ENCODE measurements around the gene KDM2B.
A peak's percentile ranks its signal among the peaks of the same experiment; 100 is the strongest.
"Not testable (repeated sequence)": the region's sequence is repeated elsewhere in the genome, so short reads cannot be mapped to it uniquely, and the experiment has no call there.

KDM2B gene

GRCh38 chr12:121580959-121581685, at the start of gene KDM2B:
TSS of gene KDM2B (minus strand) at chr12:121581023. CDS start at chr12:121580911, 112 bp downstream.
- peak; percentile 42 to 52 for DNase-seq

- no peak for DNase-seq
These were observed 47.7 kb upstream of the KDM2B start for GRCh38 chr12:121628536-121628935.

- DNase-seq, result no peak
These were observed 47.2 kb upstream of the KDM2B start for GRCh38 chr12:121628037-121628436.

- DNase-seq, result peak; percentile 36 to 81
These were observed 46.2 kb upstream of the KDM2B start for GRCh38 chr12:121626853-121627640.

GRCh38 chr12:121626087-121626852, 45.4 kb upstream of the KDM2B start, which contains the start of gene ORAI1:
TSS of gene ORAI1 (plus strand) at chr12:121626530.
- peak; percentile 66 to 96 for DNase-seq

GRCh38 chr12:121620333-121620891, 39.6 kb upstream of the KDM2B start:
- DNase-seq, result no peak

- DNase-seq, result no peak
These were observed 37.9 kb upstream of the KDM2B start for GRCh38 chr12:121618659-121619233.

- DNase-seq, result no peak
These were observed 34.1 kb upstream of the KDM2B start for GRCh38 chr12:121614872-121615467.

GRCh38 chr12:121613462-121613861, 32.6 kb upstream of the KDM2B start:
- no peak for DNase-seq

GRCh38 chr12:121611306-121611705, 30.5 kb upstream of the KDM2B start:
- DNase-seq, result no peak

- no peak for DNase-seq
These were observed 29.7 kb upstream of the KDM2B start for GRCh38 chr12:121610239-121611149.

- no peak for DNase-seq
These were observed 27.5 kb upstream of the KDM2B start for GRCh38 chr12:121608301-121608700.

GRCh38 chr12:121603581-121603980, 22.8 kb upstream of the KDM2B start:
- DNase-seq, result no peak

GRCh38 chr12:121602766-121603165, 21.9 kb upstream of the KDM2B start:
- DNase-seq, result no peak

- DNase-seq, result no peak
These were observed 20.0 kb upstream of the KDM2B start for GRCh38 chr12:121600702-121601336.

- DNase-seq, result no peak
These were observed 15.7 kb upstream of the KDM2B start for GRCh38 chr12:121596526-121596925.

GRCh38 chr12:121595520-121595919, 14.7 kb upstream of the KDM2B start:
- DNase-seq, result no peak

GRCh38 chr12:121592320-121592719, 11.5 kb upstream of the KDM2B start:
- DNase-seq, result no peak

- DNase-seq, result no peak
These were observed 9.8 kb upstream of the KDM2B start for GRCh38 chr12:121590476-121591143.

- DNase-seq, result not testable (repeated sequence)
These were observed 4.1 kb upstream of the KDM2B start for GRCh38 chr12:121584885-121585284.

Data from NCI-H526 (cell line).